ENCODE results near the gene SYCE3. TPM values are rescaled to one million over a fixed set of nuclear protein-coding genes. Genes with fewer than 3 reads are reported as not detected.

SYCE3 gene
- total RNA-seq, 1 experiment from 2014 or later = not detected

DNA sequence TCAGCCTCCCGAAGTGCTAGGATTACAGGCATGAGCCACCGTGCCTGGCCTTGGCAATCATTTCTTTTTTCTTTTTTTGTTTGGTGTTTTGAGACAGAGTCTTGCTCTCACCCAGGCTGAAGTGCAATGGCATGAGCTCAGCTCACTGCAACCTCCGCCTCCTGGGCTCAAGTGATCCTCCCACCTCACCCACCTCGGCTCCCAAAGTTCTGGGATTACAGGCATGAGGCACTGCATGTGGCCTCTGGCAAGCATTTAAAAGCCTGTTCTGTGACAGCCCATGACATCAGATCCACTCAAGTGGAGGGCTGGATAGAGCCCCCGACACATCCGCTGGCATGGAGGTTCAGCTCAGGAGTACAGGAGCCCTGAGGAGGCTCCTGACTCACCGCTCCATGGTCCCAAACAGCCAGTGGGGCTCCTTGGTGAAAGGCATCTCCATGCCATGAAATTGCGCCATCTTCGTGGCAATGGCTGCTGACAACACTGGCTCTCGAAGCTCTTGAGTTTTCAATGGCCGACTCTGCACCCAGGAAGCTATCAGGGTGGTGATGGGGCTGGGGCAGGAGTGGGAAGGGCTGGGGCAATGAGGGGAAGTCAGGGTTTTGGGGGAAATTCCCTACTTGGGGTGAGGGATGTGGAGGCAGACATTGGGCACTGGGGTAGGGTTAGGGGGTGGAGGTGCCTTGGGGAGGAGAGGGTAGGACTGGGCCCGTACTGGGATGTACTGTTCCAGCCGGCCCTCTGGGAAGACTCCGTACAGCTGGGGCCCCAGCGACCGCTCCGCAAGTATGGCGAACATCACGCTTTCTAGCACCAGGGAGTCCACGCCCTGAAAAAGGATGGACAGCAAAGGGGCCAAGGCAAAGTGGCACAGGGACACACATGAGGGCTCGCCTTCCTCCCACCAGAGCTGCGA, 18.6 kb upstream of the SYCE3 start:
- no peak for DNase-seq (ENCODE audit: low read depth, low spot score)
- in situ Hi-C loops (cut with HindIII; ENCODE audit: low pct_unique_long_range_greater_than_20kb, low sequenced_read_pairs) = no loop called here

DNA sequence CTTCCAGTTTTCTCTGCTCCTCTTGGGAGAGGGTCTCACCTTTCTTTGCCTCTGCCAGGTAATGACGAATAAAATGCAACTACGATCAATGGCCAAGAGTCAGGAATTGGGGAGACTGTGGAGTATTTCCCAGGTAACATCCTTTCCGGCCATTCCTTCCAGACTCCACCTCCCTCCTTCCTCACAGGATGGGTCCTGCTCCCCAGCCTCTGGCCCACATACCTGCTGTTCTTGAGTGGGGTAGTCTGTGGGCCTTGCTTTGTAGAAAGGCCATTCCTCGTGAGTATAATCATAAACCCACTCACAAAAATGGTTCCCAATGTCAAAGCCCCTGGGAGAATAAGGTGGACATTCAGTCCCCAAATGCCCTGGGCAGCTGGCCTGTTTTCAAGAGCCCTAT, 17.0 kb upstream of the SYCE3 start:
- no peak for DNase-seq (ENCODE audit: low read depth, low spot score)
- in situ Hi-C loops (cut with HindIII; ENCODE audit: low pct_unique_long_range_greater_than_20kb, low sequenced_read_pairs) = no loop called here

DNA sequence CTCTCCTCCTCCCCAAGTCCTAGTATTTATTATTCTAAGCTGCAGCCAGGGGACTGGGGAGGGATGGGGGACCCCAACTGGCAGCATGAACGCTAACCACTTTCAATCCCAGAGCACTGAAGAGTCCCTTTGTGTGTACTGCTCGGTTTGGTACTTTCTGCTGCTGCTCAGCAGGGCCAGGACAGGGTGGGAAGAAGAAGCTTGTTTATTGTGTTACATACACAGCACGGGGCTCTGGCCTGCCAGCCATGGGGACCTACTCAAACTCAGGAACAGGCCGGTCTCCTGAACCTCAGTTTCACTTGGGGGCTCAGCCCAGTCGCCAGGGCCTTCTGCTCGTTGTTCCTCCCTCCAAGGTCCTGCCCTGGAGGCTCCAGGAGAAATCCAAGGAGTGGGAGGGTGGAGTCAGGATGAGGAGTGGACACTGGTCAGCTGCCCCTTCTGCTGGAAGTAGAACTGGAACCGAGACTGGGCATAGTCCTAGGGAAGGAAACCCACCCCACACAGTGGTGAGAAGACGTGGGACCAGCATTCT, 16.1 kb upstream of the SYCE3 start:
- in situ Hi-C loops (cut with HindIII; ENCODE audit: low pct_unique_long_range_greater_than_20kb, low sequenced_read_pairs) = no loop called here
- no peak for DNase-seq (ENCODE audit: low read depth, low spot score)

DNA sequence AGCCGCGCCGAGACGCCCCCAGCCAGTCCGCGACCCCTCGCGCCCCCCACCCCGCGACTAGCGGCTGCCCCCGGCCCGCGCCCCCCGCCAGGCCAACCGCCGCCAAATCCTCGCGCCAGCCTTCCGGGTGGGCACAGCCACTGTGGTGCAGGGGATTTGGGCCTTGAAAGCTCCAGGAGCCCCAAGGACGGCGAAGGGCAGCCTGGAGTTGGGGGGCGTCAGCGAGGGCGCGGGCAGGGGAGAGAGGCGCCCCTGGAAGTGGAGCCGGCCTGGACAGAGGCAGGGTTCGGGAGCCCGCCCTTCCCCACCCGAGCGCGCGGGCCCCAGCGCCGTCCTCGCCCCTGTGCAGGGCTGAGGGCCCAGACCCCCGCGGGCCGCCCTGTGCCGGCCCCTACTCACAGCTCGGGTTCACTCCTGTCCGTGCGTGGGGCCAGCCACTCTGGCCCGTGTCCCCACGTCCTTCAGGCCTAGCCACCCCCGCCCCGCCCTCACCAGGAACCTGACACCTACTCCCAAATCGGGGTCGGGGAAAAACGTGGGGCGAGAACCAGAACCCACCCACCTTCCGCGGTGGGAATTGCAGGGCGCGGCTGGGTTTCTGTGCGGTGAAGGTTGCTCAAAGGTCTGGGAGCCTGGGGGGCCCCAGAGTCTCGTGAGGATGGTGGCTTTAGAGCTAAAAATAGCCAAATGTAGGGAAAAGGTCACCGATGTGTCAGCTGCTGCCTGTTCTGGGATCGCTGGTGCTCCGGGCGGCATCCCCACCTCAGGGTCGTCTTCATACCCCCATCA, 15.5 kb upstream of the SYCE3 start, which contains the start of gene CPT1B:
CPT1B (minus strand) TSS at position 441 of the 789 bp plus-strand sequence. CDS start 512 bp downstream, outside the sequence.
- no peak for DNase-seq (ENCODE audit: low read depth, low spot score)
- in situ Hi-C loops (cut with HindIII; ENCODE audit: low pct_unique_long_range_greater_than_20kb, low sequenced_read_pairs) = no loop called here

DNA sequence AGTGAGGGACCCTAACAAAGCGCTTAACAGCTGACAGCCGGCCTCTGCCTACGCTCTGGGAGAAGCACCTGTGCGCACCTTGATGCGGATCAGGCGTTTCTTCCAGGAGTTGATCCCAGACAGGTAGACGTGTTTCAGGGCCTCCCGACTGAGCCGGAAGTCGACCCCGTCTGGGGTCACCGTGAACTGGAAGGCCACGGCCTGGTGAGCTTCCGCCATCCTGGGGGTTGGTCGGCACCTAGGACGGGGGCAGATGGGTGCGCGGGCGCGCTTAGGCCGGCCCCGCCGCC, 14.9 kb upstream of the SYCE3 start:
- DNase-seq (ENCODE audit: low read depth, low spot score) = no peak
- in situ Hi-C loops (cut with HindIII; ENCODE audit: low pct_unique_long_range_greater_than_20kb, low sequenced_read_pairs) = no loop called here

DNA sequence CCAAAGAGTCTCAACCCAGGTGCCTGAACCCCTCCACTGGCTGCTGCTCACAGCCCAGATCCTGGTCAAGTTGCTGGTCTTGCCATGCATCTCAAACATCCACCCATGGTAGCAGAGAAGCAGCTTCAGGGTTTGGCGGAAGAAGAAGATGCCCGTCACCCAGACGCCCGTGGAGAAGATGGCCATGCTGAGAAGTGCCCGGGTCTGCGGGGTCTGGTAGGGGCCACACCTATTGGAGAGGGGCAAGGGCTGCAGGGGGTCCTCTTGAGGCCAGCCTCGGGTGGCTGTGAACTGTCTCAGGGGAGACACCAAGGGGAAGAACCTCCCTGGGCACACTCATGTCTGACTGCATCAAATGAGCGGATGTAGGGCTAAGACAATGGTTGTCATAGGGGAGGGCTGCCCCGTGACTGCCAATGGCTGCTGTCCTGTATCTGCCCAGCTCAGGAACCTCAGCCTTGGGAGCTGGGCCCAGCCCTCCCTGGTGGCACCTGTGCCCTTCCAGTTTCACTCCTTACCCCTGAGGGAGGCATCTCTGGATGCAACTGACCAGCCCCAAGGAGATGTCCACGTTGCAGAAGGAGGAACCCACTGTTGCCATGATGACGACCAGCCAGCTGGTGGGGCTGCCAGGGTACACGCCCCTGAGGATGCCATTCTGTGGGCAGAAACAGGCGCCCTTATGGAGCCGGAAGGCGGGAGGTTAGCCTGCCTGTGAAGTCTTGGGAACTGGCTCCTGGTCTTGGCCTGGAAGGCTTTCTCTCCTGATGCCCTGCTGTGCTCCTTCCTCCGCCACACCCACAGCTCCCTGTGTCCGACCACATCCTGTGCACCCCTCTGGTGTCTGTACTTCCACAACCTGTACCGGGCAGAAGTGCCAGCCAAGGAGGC, 14.3 kb upstream of the SYCE3 start:
- in situ Hi-C loops (cut with HindIII; ENCODE audit: low pct_unique_long_range_greater_than_20kb, low sequenced_read_pairs) = no loop called here
- peak; percentile 28 for DNase-seq (ENCODE audit: low read depth, low spot score)

DNA sequence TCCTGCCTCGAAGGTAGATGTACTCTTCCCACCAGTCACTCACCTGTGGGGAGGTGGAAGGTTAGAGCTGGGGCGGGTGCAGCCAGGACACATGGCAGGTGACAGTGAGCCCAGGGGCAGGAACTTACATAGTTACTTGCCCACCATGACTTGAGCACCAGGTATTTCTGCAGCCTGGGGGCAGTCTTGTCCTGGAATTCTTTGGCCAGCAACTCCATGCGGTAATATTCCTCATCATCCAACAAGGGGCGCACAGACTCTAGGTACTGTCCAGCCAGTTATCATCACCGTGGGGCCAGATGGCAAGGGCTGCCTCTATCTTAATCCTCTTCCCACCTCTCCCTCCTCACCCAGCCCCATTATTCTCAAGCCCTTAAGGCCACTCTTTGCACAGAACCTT, 13.4 kb upstream of the SYCE3 start:
- DNase-seq (ENCODE audit: low read depth, low spot score) = peak; percentile 89
- in situ Hi-C loops (cut with HindIII; ENCODE audit: low pct_unique_long_range_greater_than_20kb, low sequenced_read_pairs) = no loop called here

DNA sequence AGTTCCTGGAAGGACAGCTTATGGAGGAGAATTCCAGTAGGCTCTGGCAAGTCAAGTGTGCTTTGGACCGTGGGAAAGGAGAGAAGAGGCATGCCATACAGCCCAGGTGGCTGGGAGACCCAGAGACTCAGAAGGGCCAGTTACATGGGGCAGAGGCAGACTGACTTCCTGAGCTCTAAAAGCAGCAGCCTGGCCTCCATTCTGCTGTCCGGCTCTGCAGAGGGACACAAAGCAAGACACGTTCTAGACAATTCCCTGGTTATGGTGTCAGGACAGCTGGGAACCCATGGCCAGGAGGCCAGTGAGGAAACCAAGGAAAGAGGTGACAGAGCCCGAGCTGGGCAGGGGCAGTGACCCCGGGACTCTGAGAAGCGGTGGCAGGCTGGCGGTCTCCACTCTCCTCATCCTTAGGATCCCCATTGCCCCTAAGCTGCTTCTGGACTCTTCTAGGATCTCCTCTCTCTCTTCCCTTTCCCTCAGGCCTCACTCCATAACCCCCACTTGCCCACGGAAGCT, 12.8 kb upstream of the SYCE3 start:
- in situ Hi-C loops (cut with HindIII; ENCODE audit: low pct_unique_long_range_greater_than_20kb, low sequenced_read_pairs) = no loop called here
- DNase-seq (ENCODE audit: low read depth, low spot score) = no peak

DNA sequence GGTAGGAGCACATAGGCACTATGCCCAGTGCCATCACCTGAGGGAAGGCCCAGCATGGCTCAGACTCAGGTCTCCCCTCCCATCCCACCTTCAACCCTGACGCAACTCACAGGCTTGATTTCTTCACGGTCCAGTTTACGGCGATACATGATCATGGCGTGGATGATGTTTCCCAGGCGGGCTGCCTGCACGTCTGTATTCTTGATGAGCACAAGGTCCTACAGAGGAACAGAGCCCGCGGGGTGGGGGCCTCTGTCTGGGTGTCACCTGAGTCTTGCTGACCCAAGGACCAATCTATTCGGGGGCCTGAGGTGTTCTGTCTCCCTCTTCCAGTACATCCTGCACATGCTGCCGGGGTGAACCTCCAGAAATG, 11.7 kb upstream of the SYCE3 start:
- no peak for DNase-seq (ENCODE audit: low read depth, low spot score)
- in situ Hi-C loops (cut with HindIII; ENCODE audit: low pct_unique_long_range_greater_than_20kb, low sequenced_read_pairs) = no loop called here

DNA sequence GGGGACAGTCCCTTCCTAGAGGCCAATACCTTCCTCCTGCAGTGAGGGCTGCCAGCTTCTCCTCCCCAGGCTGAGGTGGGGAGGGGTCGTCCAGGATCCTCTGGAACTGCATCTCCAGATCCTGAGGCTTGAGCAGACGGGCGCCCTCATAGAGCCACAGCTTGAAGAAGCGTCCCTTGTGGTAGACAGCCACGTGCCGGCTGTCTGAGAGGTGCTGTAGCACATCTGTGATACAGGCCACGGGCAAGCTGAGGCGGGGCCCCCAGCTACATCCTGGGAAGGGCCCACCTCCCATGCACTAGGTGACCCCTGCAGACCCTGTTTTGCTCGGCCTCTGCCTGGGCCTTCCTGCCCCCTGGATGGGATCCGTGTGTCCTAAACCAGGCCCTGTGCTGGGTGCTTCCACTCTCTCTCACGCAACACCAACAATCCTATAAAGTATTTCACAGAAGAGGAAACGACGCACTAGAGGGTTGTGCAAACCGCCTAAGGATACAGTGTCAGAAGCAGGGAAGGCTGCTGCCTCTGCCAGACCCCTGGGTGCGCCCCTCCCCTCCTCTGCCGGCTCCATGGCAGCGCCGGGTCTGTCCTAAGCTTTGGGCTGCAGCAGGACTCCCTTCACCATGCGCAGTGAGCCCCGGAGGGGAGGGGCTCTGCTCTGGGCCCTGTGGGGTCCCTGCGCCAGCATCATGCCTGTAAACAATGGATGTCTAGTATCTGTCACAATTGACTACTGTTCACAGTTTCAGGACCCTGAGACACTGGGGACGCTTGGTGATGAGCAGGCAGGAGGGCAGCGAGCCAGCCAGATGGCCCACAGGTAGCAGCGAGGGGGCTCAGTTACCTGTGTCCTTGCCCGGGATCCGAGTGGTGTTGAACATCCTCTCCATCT, 11.0 kb upstream of the SYCE3 start:
- in situ Hi-C loops (cut with HindIII; ENCODE audit: low pct_unique_long_range_greater_than_20kb, low sequenced_read_pairs) = no loop called here
- DNase-seq (ENCODE audit: low read depth, low spot score) = no peak

DNA sequence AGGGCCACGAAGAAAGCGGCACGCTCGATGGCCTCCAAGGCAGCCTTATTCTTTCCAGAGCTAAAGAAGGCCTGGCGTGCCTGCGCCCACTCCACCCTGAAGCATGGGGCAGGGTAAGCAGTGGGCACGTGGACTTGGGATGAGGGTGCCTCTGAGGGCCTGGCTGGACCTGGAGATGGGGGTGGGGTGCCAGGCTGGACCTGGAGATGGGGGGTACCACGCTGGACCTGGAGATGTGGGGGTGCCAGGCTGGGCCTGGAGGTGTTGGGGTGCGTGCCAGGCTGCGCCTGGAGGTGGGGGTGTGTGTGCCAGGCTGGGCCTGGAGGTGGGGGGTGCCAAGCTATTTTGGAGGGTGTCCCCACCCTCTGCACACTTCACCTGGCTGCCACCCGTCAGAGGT, 10.2 kb upstream of the SYCE3 start:
- in situ Hi-C loops (cut with HindIII; ENCODE audit: low pct_unique_long_range_greater_than_20kb, low sequenced_read_pairs) = no loop called here
- no peak for DNase-seq (ENCODE audit: low read depth, low spot score)

DNA sequence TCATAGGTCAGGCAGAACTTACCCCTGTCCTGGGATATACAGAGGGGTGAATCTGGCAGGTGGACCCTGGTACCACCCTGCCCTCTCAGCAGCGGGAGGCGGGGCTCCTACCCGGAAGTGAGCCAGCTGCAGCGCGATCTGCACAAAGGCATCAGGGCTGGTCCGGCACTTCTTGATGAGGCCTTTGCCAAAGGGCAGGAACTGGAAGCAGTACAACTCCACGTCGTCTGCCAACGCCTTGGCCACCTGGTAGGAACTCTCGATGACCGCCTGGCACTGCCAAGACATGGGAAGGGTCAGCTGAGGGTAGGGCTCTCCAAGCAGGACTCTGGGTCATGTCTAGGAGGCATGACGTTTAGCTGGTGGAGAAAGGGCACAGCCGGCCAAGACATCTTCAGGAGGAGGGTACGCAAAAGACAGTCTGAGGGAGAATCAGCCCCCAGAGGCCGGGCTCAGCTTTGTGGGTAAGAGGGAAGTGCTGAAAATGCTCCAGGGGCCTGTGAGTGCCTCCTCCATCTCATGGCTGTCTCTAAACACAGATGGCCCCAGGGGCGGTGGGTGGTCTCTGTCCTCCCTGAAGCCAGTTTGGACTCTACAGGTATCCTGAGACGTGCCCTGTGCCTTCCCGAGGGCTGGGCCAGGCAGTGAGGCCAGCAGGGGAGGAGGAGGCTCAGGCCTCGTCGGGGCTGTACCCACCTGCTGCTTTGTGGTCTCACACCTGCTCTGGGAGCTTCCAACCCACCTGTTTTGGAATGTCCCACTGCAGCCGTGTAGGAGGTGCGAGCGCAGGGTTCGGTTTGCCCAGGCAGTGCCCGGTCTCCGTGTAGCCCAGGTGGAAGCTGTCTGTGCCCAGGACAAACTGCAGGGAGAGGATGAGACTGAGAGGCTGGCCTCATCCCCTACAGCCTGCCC, 8.8 kb upstream of the SYCE3 start:
- DNase-seq (ENCODE audit: low read depth, low spot score) = no peak
- in situ Hi-C loops (cut with HindIII; ENCODE audit: low pct_unique_long_range_greater_than_20kb, low sequenced_read_pairs) = no loop called here

DNA sequence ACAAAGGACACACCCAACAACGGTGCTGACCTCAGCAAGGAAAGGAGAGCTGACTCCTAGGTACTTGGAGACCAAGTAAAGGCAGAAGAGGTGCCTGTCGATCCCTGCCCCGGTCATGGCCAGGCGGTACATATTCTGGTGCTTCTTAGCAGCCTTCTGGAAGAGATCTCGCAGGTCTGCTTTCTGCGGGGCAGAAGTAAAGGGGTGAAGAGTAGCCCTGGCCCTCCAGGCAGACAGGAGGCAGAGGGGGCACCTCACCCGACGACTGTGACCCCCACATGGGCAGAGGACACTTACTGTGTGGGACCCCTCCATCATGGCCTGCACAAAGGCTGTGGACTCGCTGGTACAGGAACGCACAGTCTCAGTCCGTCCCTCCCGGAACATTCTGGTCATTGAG, 8.1 kb upstream of the SYCE3 start:
- no peak for DNase-seq (ENCODE audit: low read depth, low spot score)
- in situ Hi-C loops (cut with HindIII; ENCODE audit: low pct_unique_long_range_greater_than_20kb, low sequenced_read_pairs) = no loop called here

DNA sequence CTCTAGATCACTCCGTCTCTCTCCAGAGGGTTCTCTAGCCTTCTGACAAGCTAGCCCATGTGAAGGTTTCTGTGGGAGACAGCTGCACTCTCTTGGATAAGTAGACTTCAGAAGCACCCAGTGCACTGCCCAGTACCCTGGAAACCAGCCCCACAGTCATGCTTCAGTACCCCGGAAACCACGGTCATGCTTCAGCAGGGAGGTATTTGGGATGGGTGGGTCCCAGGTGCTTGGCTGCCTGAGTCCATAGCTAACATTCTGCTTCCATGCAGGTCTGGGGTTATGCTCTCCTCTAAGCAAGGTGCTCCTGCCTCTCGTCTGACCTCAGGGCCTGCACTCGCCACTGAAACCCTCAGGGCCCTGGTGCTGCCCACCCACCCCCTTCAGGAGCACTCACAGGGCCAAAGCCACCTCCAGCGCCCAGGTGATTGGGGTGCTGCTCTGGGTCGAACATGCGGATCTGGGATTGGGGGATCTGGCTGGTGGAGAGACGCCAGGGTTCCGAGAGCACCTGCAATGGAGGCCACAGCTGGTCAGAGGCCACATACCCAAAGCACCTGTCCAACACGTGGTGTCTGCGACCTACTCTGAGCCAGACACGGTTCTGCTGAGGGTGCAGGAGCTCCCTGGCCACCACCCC, 7.3 kb upstream of the SYCE3 start:
- in situ Hi-C loops (cut with HindIII; ENCODE audit: low pct_unique_long_range_greater_than_20kb, low sequenced_read_pairs) = no loop called here
- DNase-seq (ENCODE audit: low read depth, low spot score) = no peak

DNA sequence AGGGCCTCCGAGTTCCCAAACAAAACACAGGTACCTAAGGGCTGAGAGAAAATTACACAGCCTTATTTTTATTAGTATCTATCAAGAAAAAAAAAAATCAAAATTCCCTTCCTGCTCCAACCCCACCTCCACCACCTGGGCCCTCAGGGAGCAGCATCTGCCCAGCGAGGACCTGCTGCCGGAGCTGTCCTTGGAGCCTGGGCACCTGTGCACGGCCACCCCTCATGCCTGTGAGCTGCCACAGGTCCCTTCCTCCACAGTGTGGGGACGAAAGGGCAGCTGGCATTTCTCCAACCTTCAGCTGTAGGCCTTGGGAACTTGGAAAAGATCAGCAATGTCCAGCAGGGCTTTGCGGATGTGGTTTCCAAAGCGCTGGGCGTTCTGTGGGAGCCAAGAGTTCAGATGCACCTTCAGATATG, 6.3 kb upstream of the SYCE3 start:
- DNase-seq (ENCODE audit: low read depth, low spot score) = no peak
- in situ Hi-C loops (cut with HindIII; ENCODE audit: low pct_unique_long_range_greater_than_20kb, low sequenced_read_pairs) = no loop called here

Data from SK-MEL-5 (cell line).